AG04450 (cell line): Measurements from ENCODE around the gene DNAJC1. TPM values are rescaled to one million over a fixed set of nuclear protein-coding genes. Genes with fewer than 3 reads are reported as not detected.
"Not testable (repeated sequence)": the region's sequence is repeated elsewhere in the genome, so short reads cannot be mapped to it uniquely, and the experiment has no call there.

Experiments used
- CTCF ChIA-PET: fragments of 300-600, 350-600 bp; formaldehyde crosslinking; extraction: SDS; loops from one replicate; lab custom pipeline; 2022; ENCODE audit warnings: antibody characterized with exemption, inconsistent platforms; lab: Charles Lee
- POLR2A ChIA-PET: fragments of 350-600 bp; formaldehyde crosslinking; extraction: SDS; loops from one replicate; lab custom pipeline; 2021; ENCODE audit warnings: antibody characterized with exemption, inconsistent platforms; lab: Yijun Ruan, JAX
- DNase-seq: peaks from one replicate; pipeline ENCODE4 v3.0.0-alpha.2; 2011; ENCODE audit warnings: low read depth, low spot score
- H3K27ac ChIP-seq: one replicate; pipeline ENCODE4 v1.5.1; 2012; ENCODE audit warnings: low read depth, low read length, control low read depth
- H3K27me3 ChIP-seq: one replicate; pipeline ENCODE4 v1.6.0; 2012; ENCODE audit warnings: low read length; ENCODE audit not compliant: control insufficient read depth, insufficient read depth
- H3K4me3 ChIP-seq: 2 replicates; pipeline ENCODE4 v1.5.1; 2011; ENCODE audit warnings: mild to moderate bottlenecking, low read depth, low read length, control low read depth
- H3K9me3 ChIP-seq: 2 replicates; pipeline ENCODE4 v1.5.1; 2012; ENCODE audit warnings: low read length; ENCODE audit not compliant: control insufficient read depth, insufficient read depth
- CTCF ChIP-seq: IDR thresholded peaks from 2 replicates; pipeline ENCODE4 v1.5.1; 2011; ENCODE audit warnings: low read depth, low read length, control low read depth, inconsistent platforms
- polyA plus RNA-seq: library from polyadenylated mRNA; depleted of rRNA; stranded (reverse); fragments of >200 nt; gene quantifications from 2 replicates; pipeline ENCODE4 v1.2.3, GENCODE V29; 2011

DNAJC1 gene
- polyA plus RNA-seq, 1 experiment, result 21.5 TPM

GRCh38 chr10:21834574-21834973 is 169.0 kb downstream of the DNAJC1 start:
- peaks cover 22% of the 10 kb centered on the region for H3K9me3 ChIP-seq
- H3K4me3 ChIP-seq, H3K27ac ChIP-seq, POLR2A ChIA-PET, CTCF ChIA-PET, H3K27me3 ChIP-seq, DNase-seq: not testable (repeated sequence)

DNA sequence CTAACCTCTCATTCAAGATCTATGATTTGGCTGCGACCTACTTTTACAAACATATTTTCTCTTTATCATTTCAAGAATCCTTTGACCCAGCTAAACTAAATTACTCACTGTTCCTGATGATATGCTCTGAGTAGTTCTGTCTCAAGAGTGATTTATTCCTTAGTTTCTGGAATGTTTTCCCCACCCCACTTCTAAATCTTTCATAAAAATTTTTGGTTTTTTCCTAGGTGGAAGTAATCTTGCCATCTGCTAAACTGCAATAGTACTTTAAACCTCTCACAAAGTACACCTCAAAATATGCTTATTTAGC is 170.8 kb downstream of the DNAJC1 start:
- DNase-seq, result no peak
- CTCF ChIA-PET, result interaction anchor here (0.9 kb wide), 1 partner anchor 90 kb away, joined by 3 read pairs; no protein-coding TSS in a partner anchor
- no peak overlapping the region for H3K27ac ChIP-seq
- POLR2A ChIA-PET, result no interaction called here
- TF ChIP-seq CTCF, result no peak
- H3K27me3 ChIP-seq, result no peaks in the 10 kb centered on the region
- H3K4me3 ChIP-seq, result no peak overlapping the region
- H3K9me3 ChIP-seq, result peaks cover 29% of the 10 kb centered on the region

- Histone ChIP-seq H3K4me3 (no peak overlapping the region), H3K27me3 (no peaks in the 10 kb centered on the region), H3K9me3 (peaks cover 28% of the 10 kb centered on the region), H3K27ac (no peak overlapping the region)
- POLR2A ChIA-PET, result no interaction called here
- CTCF ChIA-PET, result no interaction called here
- TF ChIP-seq CTCF, result no peak
- DNase-seq, result no peak
Measured at GRCh38 chr10:21831986-21832820, 171.3 kb downstream of the DNAJC1 start.

DNA sequence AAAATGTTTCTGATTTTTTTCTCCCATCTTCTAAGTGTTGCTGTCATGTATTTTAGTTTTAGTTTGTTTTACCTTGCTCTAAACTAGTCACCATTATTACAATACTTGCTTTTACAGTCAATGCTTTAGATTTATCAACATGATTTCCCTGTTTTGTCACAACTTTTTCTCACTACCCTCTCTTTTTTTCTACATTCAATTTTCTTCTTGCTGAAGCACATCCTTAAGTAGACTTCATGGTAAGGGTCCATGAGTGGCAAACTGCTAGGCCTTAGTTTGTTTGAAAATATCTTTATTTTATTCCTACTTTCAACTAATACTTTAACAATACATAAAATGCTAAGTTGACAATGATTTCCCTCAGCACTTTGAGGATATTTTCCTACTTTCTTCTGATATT is 173.5 kb downstream of the DNAJC1 start:
- CTCF ChIA-PET, result no interaction called here
- POLR2A ChIA-PET, result no interaction called here

DNA sequence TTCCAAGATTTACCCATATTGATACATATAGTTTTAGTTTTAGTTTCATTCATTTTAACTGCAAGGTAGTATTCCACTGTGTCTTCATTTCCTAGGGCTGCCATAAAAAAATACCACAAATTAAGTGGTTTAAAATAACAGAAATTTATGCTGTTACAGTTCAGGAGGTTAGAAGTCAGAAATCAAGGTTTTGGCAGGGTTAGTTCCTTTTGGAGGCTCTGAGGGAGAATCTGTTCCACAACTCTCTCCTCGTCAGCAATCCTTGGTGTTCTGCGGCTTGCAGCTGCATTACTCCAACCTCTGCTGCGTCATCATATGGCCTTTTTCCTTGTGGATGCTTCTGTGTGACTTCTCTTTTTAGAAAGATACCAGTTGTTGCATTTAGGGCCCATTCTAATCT is 176.2 kb downstream of the DNAJC1 start:
- H3K27me3 ChIP-seq, result no peaks in the 10 kb centered on the region
- H3K4me3 ChIP-seq, result no peak overlapping the region
- peaks cover 17% of the 10 kb centered on the region for H3K9me3 ChIP-seq
- DNase-seq, result no peak
- ChIA-PET CTCF (no interaction called here), POLR2A (no interaction called here)
- TF ChIP-seq CTCF, result no peak
- H3K27ac ChIP-seq, result no peak overlapping the region

More for the DNA sequence above, 173.5 kb downstream of the DNAJC1 start:
- H3K27me3 ChIP-seq, result no peaks in the 10 kb centered on the region
- TF ChIP-seq CTCF, result no peak
- no peak for DNase-seq
- no peak overlapping the region for H3K27ac ChIP-seq
- no peak overlapping the region for H3K4me3 ChIP-seq
- H3K9me3 ChIP-seq, result peaks cover 30% of the 10 kb centered on the region
